22Rv1 (cell line): ENCODE measurements around the gene CD300A.

Experiments
- ZFX ChIP-seq: fragments of 450-650 bp; IDR thresholded peaks from 2 replicates; pipeline ENCODE4 v1.6.1; 2017; ENCODE audit warnings: antibody characterized with exemption, borderline replicate concordance
- TF ChIP-seq, protein P1 (sequence below): fragments of 450-650 bp; IDR thresholded peaks from 2 replicates; pipeline ENCODE4 v1.5.1; 2017; ENCODE audit warnings: mild to moderate bottlenecking

GRCh38 chr17:74464730-74465377 is 1.6 kb upstream of the CD300A start:
- TF ChIP-seq, protein P1, sequence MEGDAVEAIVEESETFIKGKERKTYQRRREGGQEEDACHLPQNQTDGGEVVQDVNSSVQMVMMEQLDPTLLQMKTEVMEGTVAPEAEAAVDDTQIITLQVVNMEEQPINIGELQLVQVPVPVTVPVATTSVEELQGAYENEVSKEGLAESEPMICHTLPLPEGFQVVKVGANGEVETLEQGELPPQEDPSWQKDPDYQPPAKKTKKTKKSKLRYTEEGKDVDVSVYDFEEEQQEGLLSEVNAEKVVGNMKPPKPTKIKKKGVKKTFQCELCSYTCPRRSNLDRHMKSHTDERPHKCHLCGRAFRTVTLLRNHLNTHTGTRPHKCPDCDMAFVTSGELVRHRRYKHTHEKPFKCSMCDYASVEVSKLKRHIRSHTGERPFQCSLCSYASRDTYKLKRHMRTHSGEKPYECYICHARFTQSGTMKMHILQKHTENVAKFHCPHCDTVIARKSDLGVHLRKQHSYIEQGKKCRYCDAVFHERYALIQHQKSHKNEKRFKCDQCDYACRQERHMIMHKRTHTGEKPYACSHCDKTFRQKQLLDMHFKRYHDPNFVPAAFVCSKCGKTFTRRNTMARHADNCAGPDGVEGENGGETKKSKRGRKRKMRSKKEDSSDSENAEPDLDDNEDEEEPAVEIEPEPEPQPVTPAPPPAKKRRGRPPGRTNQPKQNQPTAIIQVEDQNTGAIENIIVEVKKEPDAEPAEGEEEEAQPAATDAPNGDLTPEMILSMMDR: no peak
- no peak for TF ChIP-seq ZFX
